ENCODE results near the gene TPD52L2. TPM values are rescaled to one million over a fixed set of nuclear protein-coding genes. Genes with fewer than 3 reads are reported as not detected.
A peak's percentile ranks its signal among the peaks of the same experiment; 100 is the strongest.

TPD52L2 gene
- polyA plus RNA-seq, 3 donors, result 137 to 167 (median 144) TPM

DNA sequence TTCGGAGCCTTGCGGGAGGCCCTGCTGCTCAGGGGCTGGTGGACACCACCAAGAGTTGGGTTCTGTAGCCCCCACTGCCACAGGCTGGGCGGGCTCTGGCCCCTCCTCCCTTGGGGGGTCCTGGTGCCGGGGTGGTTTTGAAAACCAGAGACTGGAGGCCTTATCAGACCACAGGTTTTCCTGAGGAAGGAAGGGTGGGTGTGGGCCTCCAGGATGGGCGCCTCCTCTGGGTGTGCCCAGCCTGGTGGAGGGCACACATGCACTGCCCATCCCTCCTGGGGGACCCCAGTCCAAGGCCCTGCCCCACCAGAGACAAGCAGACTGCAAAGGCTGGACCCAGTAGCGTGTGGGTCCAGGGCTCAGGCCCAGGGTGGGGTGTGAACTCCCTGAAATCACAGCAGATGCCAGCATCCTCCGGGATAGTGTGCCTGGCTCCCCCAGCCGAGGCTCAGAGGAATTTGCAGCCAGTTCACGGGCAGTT is 20.5 kb upstream of the TPD52L2 start:
- Histone ChIP-seq H3K4me3 (replicated peaks in 1 of 3; ENCODE audit: low read depth in 2 of 3, low read length in 3 of 3) (no peak overlapping the region), H2AFZ (ENCODE audit: insufficient read depth, low read depth, low read length, poor library complexity, severe bottlenecking) (no peak overlapping the region), H3K4me1 (ENCODE audit: control insufficient read depth in 1 of 2, insufficient read depth in 2 of 2, low read length in 2 of 2) (peaks cover 34 to 35% of the 10 kb centered on the region in 2 donors), H3K27me3 (ENCODE audit: control insufficient read depth in 2 of 2, insufficient read depth in 2 of 2, low read length in 2 of 2) (peaks cover 19 to 62% of the 10 kb centered on the region in 2 donors), H4K20me1 (ENCODE audit: insufficient read depth, low read length) (no peaks in the 10 kb centered on the region), H3K27ac (ENCODE audit: low read depth in 1 of 2, low read length in 2 of 2) (no peak overlapping the region), H3K4me2 (replicated peaks; ENCODE audit: extremely low read depth, low read length, poor library complexity, severe bottlenecking) (no peak overlapping the region), H3K9ac (ENCODE audit: insufficient read depth, low read length, poor library complexity, severe bottlenecking) (no peak overlapping the region), H3K9me3 (replicated peaks in 1 of 2; ENCODE audit: control insufficient read depth in 1 of 2, insufficient read depth in 1 of 2, low read length in 2 of 2) (no peaks in the 10 kb centered on the region), H3K79me2 (ENCODE audit: insufficient read depth, low read length) (no peaks in the 10 kb centered on the region), H3K36me3 (replicated peaks in 1 of 2; ENCODE audit: control insufficient read depth in 1 of 2, insufficient read depth in 2 of 2, low read length in 2 of 2) (no peaks in the 10 kb centered on the region)
- Mint-ChIP-seq H3K9me3 (peaks cover 0 to 17% (median 3%) of the 10 kb centered on the region in 7 donors), H3K27me3 (ENCODE audit: low read depth in 3 of 3) (peaks cover 14 to 48% (median 37%) of the 10 kb centered on the region in 3 donors), H3K27ac (no peak overlapping the region), H3K4me3 (peak overlapping the region in 1 of 2 donors; percentile 30), H3K4me1 (peaks cover 16% of the 10 kb centered on the region), H3K36me3 (peaks cover 0 to 3% of the 10 kb centered on the region in 2 donors)
- TF ChIP-seq, protein P1, sequence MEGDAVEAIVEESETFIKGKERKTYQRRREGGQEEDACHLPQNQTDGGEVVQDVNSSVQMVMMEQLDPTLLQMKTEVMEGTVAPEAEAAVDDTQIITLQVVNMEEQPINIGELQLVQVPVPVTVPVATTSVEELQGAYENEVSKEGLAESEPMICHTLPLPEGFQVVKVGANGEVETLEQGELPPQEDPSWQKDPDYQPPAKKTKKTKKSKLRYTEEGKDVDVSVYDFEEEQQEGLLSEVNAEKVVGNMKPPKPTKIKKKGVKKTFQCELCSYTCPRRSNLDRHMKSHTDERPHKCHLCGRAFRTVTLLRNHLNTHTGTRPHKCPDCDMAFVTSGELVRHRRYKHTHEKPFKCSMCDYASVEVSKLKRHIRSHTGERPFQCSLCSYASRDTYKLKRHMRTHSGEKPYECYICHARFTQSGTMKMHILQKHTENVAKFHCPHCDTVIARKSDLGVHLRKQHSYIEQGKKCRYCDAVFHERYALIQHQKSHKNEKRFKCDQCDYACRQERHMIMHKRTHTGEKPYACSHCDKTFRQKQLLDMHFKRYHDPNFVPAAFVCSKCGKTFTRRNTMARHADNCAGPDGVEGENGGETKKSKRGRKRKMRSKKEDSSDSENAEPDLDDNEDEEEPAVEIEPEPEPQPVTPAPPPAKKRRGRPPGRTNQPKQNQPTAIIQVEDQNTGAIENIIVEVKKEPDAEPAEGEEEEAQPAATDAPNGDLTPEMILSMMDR (IDR thresholded peaks at IDR 0.05), result no peak
- intact Hi-C loops (cut with micrococcal nuclease), result no loop called here
- DNase-seq, result no peak
- WGBS (ENCODE audit: insufficient coverage), result 7% methylated on average over 6 of the region's 9 CpGs

DNA sequence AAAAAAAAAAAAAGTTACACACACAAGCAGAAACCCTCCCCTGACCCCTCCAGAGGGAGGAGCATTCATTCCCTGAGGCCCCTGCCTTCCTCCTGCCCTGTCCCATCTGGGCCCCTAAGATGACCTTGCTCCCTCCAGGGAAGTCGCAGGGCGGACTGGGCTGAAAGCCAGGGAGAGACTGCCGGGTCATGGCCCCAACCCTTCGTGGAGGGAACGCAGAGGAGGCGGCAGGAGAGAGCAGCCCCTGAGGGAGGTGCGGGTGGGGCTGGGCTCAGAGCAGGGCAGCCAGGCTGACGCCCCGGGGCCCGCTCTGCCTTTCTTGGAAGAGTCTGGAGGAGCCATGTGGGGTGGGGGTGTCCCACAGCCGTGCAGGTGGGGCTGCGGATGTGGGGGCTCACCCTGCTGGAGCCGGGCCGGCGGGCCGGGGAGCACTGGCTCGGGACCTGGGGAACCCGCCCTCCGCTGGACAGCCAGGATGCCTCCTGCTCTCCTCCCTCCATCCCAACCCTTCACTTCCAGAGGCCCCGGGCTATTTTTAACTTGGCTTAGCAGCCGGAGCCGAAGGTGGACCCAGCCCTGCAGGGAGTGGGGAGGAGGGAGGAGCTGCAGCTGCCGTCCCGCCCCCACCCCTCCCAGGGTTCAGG is 18.8 kb upstream of the TPD52L2 start:
- Histone ChIP-seq H3K4me2 (replicated peaks; ENCODE audit: extremely low read depth, low read length, poor library complexity, severe bottlenecking) (peak overlapping the region; percentile 22), H3K9me3 (replicated peaks in 1 of 2; ENCODE audit: control insufficient read depth in 1 of 2, insufficient read depth in 1 of 2, low read length in 2 of 2) (no peaks in the 10 kb centered on the region), H3K4me3 (replicated peaks in 1 of 3; ENCODE audit: low read depth in 2 of 3, low read length in 3 of 3) (peak overlapping the region in 1 of 3 experiments; percentile 14), H4K20me1 (ENCODE audit: insufficient read depth, low read length) (no peaks in the 10 kb centered on the region), H3K4me1 (ENCODE audit: control insufficient read depth in 1 of 2, insufficient read depth in 2 of 2, low read length in 2 of 2) (peaks cover 42 to 43% of the 10 kb centered on the region in 2 donors), H3K9ac (ENCODE audit: insufficient read depth, low read length, poor library complexity, severe bottlenecking) (no peak overlapping the region), H3K36me3 (replicated peaks in 1 of 2; ENCODE audit: control insufficient read depth in 1 of 2, insufficient read depth in 2 of 2, low read length in 2 of 2) (no peaks in the 10 kb centered on the region), H2AFZ (ENCODE audit: insufficient read depth, low read depth, low read length, poor library complexity, severe bottlenecking) (no peak overlapping the region), H3K27me3 (ENCODE audit: control insufficient read depth in 2 of 2, insufficient read depth in 2 of 2, low read length in 2 of 2) (peaks cover 19 to 65% of the 10 kb centered on the region in 2 donors), H3K27ac (ENCODE audit: low read depth in 1 of 2, low read length in 2 of 2) (no peak overlapping the region), H3K79me2 (ENCODE audit: insufficient read depth, low read length) (no peaks in the 10 kb centered on the region)
- peak overlapping the region; percentile 16 to 81 for H3K4me3 Mint-ChIP-seq
- no peak for DNase-seq
- H3K9me3 Mint-ChIP-seq, result peaks cover 0 to 17% (median 3%) of the 10 kb centered on the region in 7 donors
- no peak overlapping the region for H3K27ac Mint-ChIP-seq
- WGBS (ENCODE audit: insufficient coverage), result 0% methylated on average over 14 of the region's 24 CpGs
- peaks cover 0 to 3% of the 10 kb centered on the region in 2 donors for H3K36me3 Mint-ChIP-seq
- peaks cover 17 to 52% (median 36%) of the 10 kb centered on the region in 3 donors for H3K27me3 Mint-ChIP-seq (ENCODE audit: low read depth in 3 of 3)
- TF ChIP-seq, protein P1 (IDR thresholded peaks at IDR 0.05), result no peak
- H3K4me1 Mint-ChIP-seq, result peaks cover 24% of the 10 kb centered on the region
- intact Hi-C loops (cut with micrococcal nuclease), result loop anchor here in 1 of 2 donors (2.0 kb wide), 1 partner anchor 15 kb away; the partner anchor contains the start of gene ABHD16B
